CD14-positive monocyte (primary cell): ENCODE measurements around the gene LRSAM1. TPM values are rescaled to one million over a fixed set of nuclear protein-coding genes. Genes with fewer than 3 reads are reported as not detected.

Source experiments
- DNase-seq, 3 donors: peaks; one replicate each; pipeline ENCODE4 v3.0.0-alpha.2; 2011 to 2022
- H2AFZ ChIP-seq: 2 replicates; pipeline ENCODE4 v1.6.0; 2012; ENCODE audit warnings: mild to moderate bottlenecking, low read depth, low read length, inconsistent platforms; ENCODE audit not compliant: insufficient read depth, poor library complexity, severe bottlenecking
- H3K27ac ChIP-seq, 2 donors: 1 replicate in 1 of 2; 2 replicates in 1 of 2; pipeline ENCODE4 v1.5.1; 2012 to 2013; ENCODE audit warnings: low read length in 2 of 2, control low read depth in 1 of 2, inconsistent platforms in 1 of 2, low read depth in 1 of 2, mild to moderate bottlenecking in 1 of 2
- H3K27me3 ChIP-seq, 2 donors: one replicate each; pipeline versions ENCODE4 v1.6.0 to v1.6.1; 2011 to 2013; ENCODE audit warnings: low read length in 2 of 2; ENCODE audit not compliant: control insufficient read depth in 2 of 2, insufficient read depth in 2 of 2
- H3K36me3 ChIP-seq, 2 donors: replicated peaks in 1 of 2; 1 replicate in 1 of 2; 2 replicates in 1 of 2; pipeline versions ENCODE4 v1.5.1 to v1.6.1; 2012 to 2013; ENCODE audit warnings: low read length in 2 of 2, control low read depth in 1 of 2, inconsistent platforms in 1 of 2, mild to moderate bottlenecking in 1 of 2; ENCODE audit not compliant: insufficient read depth in 2 of 2, control insufficient read depth in 1 of 2
- H3K4me1 ChIP-seq, 2 donors: 1 replicate in 1 of 2; 2 replicates in 1 of 2; pipeline versions ENCODE4 v1.5.1 to v1.6.1; 2012 to 2013; ENCODE audit warnings: low read length in 2 of 2, control low read depth in 1 of 2, inconsistent platforms in 1 of 2, mild to moderate bottlenecking in 1 of 2, moderate library complexity in 1 of 2; ENCODE audit not compliant: insufficient read depth in 2 of 2, control insufficient read depth in 1 of 2
- H3K4me2 ChIP-seq: replicated peaks from 2 replicates; pipeline ENCODE3; 2012; ENCODE audit warnings: low read length, moderate library complexity, mild to moderate bottlenecking; ENCODE audit not compliant: poor library complexity, severe bottlenecking; ENCODE audit errors: extremely low read depth
- H3K4me3 ChIP-seq, 3 experiments: fragments of 200-600 bp in 1 of 3; sonication (generic) in 1 of 3; replicated peaks in 1 of 3; 1 replicate in 2 of 3; 2 replicates in 1 of 3; pipeline ENCODE4 v1.5.1; 2011 to 2013; ENCODE audit warnings: low read length in 3 of 3, mild to moderate bottlenecking in 3 of 3, control low read depth in 2 of 3, low read depth in 2 of 3, inconsistent platforms in 1 of 3, moderate library complexity in 1 of 3
- H3K79me2 ChIP-seq: 2 replicates; pipeline ENCODE4 v1.6.0; 2012; ENCODE audit warnings: mild to moderate bottlenecking, control low read depth, inconsistent platforms, low read length, moderate library complexity; ENCODE audit not compliant: insufficient read depth
- H3K9ac ChIP-seq: 2 replicates; pipeline ENCODE4 v1.6.0; 2017; ENCODE audit warnings: low read length, mild to moderate bottlenecking; ENCODE audit not compliant: insufficient read depth, poor library complexity, severe bottlenecking
- H3K9me3 ChIP-seq, 2 donors: replicated peaks in 1 of 2; 1 replicate in 1 of 2; 2 replicates in 1 of 2; pipeline versions ENCODE4 v1.5.1 to v1.6.1; 2012 to 2013; ENCODE audit warnings: low read length in 2 of 2, control low read depth in 1 of 2; ENCODE audit not compliant: control insufficient read depth in 1 of 2, insufficient read depth in 1 of 2
- H4K20me1 ChIP-seq: 2 replicates; pipeline ENCODE4 v1.6.0; 2012; ENCODE audit warnings: mild to moderate bottlenecking, low read length, control low read depth, moderate library complexity; ENCODE audit not compliant: insufficient read depth
- H3K27ac Mint-ChIP-seq, 7 donors: one replicate each; pipeline ENCODE4 v1.8.0; 2020; ENCODE audit warnings: mild to moderate bottlenecking in 7 of 7, mixed read lengths in 7 of 7, moderate library complexity in 6 of 7, inconsistent platforms in 2 of 7
- H3K27me3 Mint-ChIP-seq, 3 donors: one replicate each; pipeline ENCODE4 v1.8.0; 2021 to 2022; ENCODE audit warnings: low read depth in 3 of 3, mild to moderate bottlenecking in 3 of 3, mixed read lengths in 3 of 3, moderate library complexity in 3 of 3, inconsistent platforms in 1 of 3
- H3K36me3 Mint-ChIP-seq, 2 donors: one replicate each; pipeline ENCODE4 v1.8.0; 2020; ENCODE audit warnings: mixed read lengths in 2 of 2, inconsistent platforms in 1 of 2, mild to moderate bottlenecking in 1 of 2
- H3K4me1 Mint-ChIP-seq: one replicate; pipeline ENCODE4 v1.8.0; 2020; ENCODE audit warnings: mild to moderate bottlenecking, mixed read lengths
- H3K4me3 Mint-ChIP-seq, 2 donors: one replicate each; pipeline ENCODE4 v1.8.0; 2020; ENCODE audit warnings: mild to moderate bottlenecking in 2 of 2, mixed read lengths in 2 of 2, moderate library complexity in 1 of 2
- H3K9me3 Mint-ChIP-seq, 7 donors: one replicate each; pipeline ENCODE4 v1.8.0; 2020 to 2022; ENCODE audit warnings: mixed read lengths in 7 of 7, mild to moderate bottlenecking in 6 of 7, moderate library complexity in 6 of 7, inconsistent platforms in 2 of 7
- CTCF ChIP-seq: fragments of 200-600 bp; IDR thresholded peaks from one replicate; pipeline ENCODE4 v1.8.0; 2022; ENCODE audit warnings: antibody characterized with exemption, mild to moderate bottlenecking
- WGBS: methylation state at CpG from one replicate; pipeline ENCODE4 v1.1.5; 2013; ENCODE audit warnings: missing lambda C conversion rate; ENCODE audit not compliant: insufficient coverage; 5-methylcytosine and 5-hydroxymethylcytosine counted together
- intact Hi-C, 2 donors: fragments of 100-400 bp; cut with micrococcal nuclease; formaldehyde crosslinking; loops; one replicate each; pipeline versions ENCODE4 v1.15.0 to v1.15.1; 2023
- polyA plus RNA-seq, 3 donors: library from polyadenylated mRNA; depleted of rRNA in 1 of 3; unstranded in 2 of 3; stranded (reverse) in 1 of 3; fragments of 300-500 nt in 2 of 3; fragments of >200 nt in 1 of 3; fragmentation: Illumina TruSeq in 2 of 3; gene quantifications; 1 replicate in 2 of 3; 2 replicates in 1 of 3; pipeline ENCODE4 v1.2.3, GENCODE V29; 2012 to 2021

The LRSAM1 gene
- polyA plus RNA-seq, 3 donors, result 6.0 to 19.8 (median 8.2) TPM

GRCh38 chr9:127505396-127506116 is 54.2 kb downstream of the LRSAM1 start:
- Mint-ChIP-seq H3K9me3 (no peaks in the 10 kb centered on the region), H3K27me3 (peaks cover 1 to 4% (median 2%) of the 10 kb centered on the region in 3 donors), H3K36me3 (peaks cover 45 to 85% of the 10 kb centered on the region in 2 donors), H3K4me3 (no peak overlapping the region), H3K27ac (peak overlapping the region in 2 of 7 donors; percentile 46 to 82), H3K4me1 (no peaks in the 10 kb centered on the region)
- no peak overlapping the region for H3K9ac ChIP-seq
- H4K20me1 ChIP-seq, result peaks cover 56% of the 10 kb centered on the region
- no peaks in the 10 kb centered on the region for H3K9me3 ChIP-seq
- no peaks in the 10 kb centered on the region for H3K27me3 ChIP-seq
- no peak overlapping the region for H2AFZ ChIP-seq
- H3K36me3 ChIP-seq, result peaks cover 77 to 96% of the 10 kb centered on the region in 2 donors
- no peaks in the 10 kb centered on the region for H3K4me1 ChIP-seq
- intact Hi-C loops, result loop anchor here (1.0 to 10.0 kb wide), 4 partner anchors 81 to 369 kb away; partner anchors contain the start of gene AK1 (in 1 of the 2)
- no peak overlapping the region for H3K4me2 ChIP-seq
- H3K79me2 ChIP-seq, result no peaks in the 10 kb centered on the region
- 91% methylated on average over 9 of the region's 16 CpGs for WGBS
- no peak overlapping the region for H3K27ac ChIP-seq
- peak; percentile 64 for TF ChIP-seq CTCF
- peak in 1 of 3 donors; percentile 29 for DNase-seq
- H3K4me3 ChIP-seq, result no peak overlapping the region

GRCh38 chr9:127506117-127506813 is 55.0 kb downstream of the LRSAM1 start:
- Histone ChIP-seq H3K79me2 (no peaks in the 10 kb centered on the region), H3K4me3 (no peak overlapping the region), H3K9me3 (no peaks in the 10 kb centered on the region), H3K27ac (no peak overlapping the region), H3K9ac (no peak overlapping the region), H3K4me2 (no peak overlapping the region), H3K27me3 (no peaks in the 10 kb centered on the region), H3K4me1 (no peaks in the 10 kb centered on the region), H4K20me1 (peaks cover 62% of the 10 kb centered on the region), H3K36me3 (peaks cover 76 to 96% of the 10 kb centered on the region in 2 donors), H2AFZ (no peak overlapping the region)
- peak in 1 of 3 donors; percentile 7 for DNase-seq
- TF ChIP-seq CTCF, result peak; percentile 9
- WGBS, result 93% methylated on average over 10 of the region's 12 CpGs
- Mint-ChIP-seq H3K4me1 (no peaks in the 10 kb centered on the region), H3K27ac (peak overlapping the region in 4 of 7 donors; percentile 13 to 82 (median 52)), H3K4me3 (no peak overlapping the region), H3K27me3 (peaks cover 1 to 4% (median 3%) of the 10 kb centered on the region in 3 donors), H3K9me3 (no peaks in the 10 kb centered on the region), H3K36me3 (peaks cover 46 to 85% of the 10 kb centered on the region in 2 donors)
- intact Hi-C loops, result loop anchor here in 1 of 2 donors (10.0 kb wide), 1 partner anchor 369 kb away; the partner anchor contains the start of gene AK1
